GM12865 (cell line): ENCODE data around the gene PAQR4.

Experiments used
- DNase-seq: peaks from one replicate; pipeline ENCODE4 v3.0.0; 2010; ENCODE audit warnings: low read depth
- H3K4me3 ChIP-seq: 2 replicates; pipeline ENCODE4 v1.5.1; 2011; ENCODE audit warnings: mild to moderate bottlenecking, low read depth, low read length, control low read depth
- CTCF ChIP-seq: IDR thresholded peaks from 2 replicates; pipeline ENCODE4 v1.5.1; 2011; ENCODE audit warnings: low read length, control low read depth, low read depth, inconsistent platforms; ENCODE audit not compliant: insufficient read depth; ENCODE audit errors: missing control alignments

The PAQR4 gene

GRCh38 chr16:2975161-2975795 is 6.1 kb downstream of the PAQR4 start:
- no peak for DNase-seq
- no peak for TF ChIP-seq CTCF

GRCh38 chr16:2976201-2976600 is 7.1 kb downstream of the PAQR4 start:
- no peak overlapping the region for H3K4me3 ChIP-seq
- DNase-seq, result no peak
- no peak for TF ChIP-seq CTCF

More at GRCh38 chr16:2975161-2975795, 6.1 kb downstream of the PAQR4 start:
- H3K4me3 ChIP-seq, result no peak overlapping the region

GRCh38 chr16:2976673-2977072 is 7.5 kb downstream of the PAQR4 start:
- DNase-seq, result no peak
- TF ChIP-seq CTCF, result no peak
- H3K4me3 ChIP-seq, result no peak overlapping the region

GRCh38 chr16:2977440-2977839 is 8.3 kb downstream of the PAQR4 start:
- DNase-seq, result no peak
- TF ChIP-seq CTCF, result no peak
- no peak overlapping the region for H3K4me3 ChIP-seq

- DNase-seq, result no peak
- TF ChIP-seq CTCF, result no peak
- peak overlapping the region; percentile 97 for H3K4me3 ChIP-seq
These were observed 10.6 kb downstream of the PAQR4 start for GRCh38 chr16:2979669-2980226.

GRCh38 chr16:2980227-2981176 is 11.4 kb downstream of the PAQR4 start, which contains the start of gene PKMYT1:
Gene PKMYT1, minus strand, starts transcription at chr16:2980446. Its CDS starts 789 bp downstream, at chr16:2979657.
- H3K4me3 ChIP-seq, result peak within 1 kb of the TSS; percentile 97
- DNase-seq, result peak; percentile 94
- no peak for TF ChIP-seq CTCF
